ENCODE results near the gene HLA-DOA.

- TF ChIP-seq CTCF (IDR thresholded peaks at IDR 0.05; ENCODE audit: poor library complexity): no peak
- no peak for TF ChIP-seq EZH2 (IDR thresholded peaks at IDR 0.05; ENCODE audit: borderline replicate concordance)
These were observed 34.7 kb downstream of the HLA-DOA start for GRCh38 chr6:32974541-32975308.

All from hepatocyte (in vitro differentiated cells).